GM12874 (cell line): ENCODE results near the gene SH3RF3.

Source experiments
- CTCF ChIP-seq: IDR thresholded peaks from 2 replicates; pipeline ENCODE4 v1.5.1; 2011; ENCODE audit warnings: low read depth, mild to moderate bottlenecking, control low read depth, low read length, moderate library complexity; ENCODE audit not compliant: insufficient read depth

Gene SH3RF3

GRCh38 chr2:109085912-109086742 lies 42.9 kb upstream of the SH3RF3 start:
- TF ChIP-seq CTCF: no peak

- no peak for TF ChIP-seq CTCF
Observed at GRCh38 chr2:109086743-109087020, 42.3 kb upstream of the SH3RF3 start.

- TF ChIP-seq CTCF: no peak
Observed at GRCh38 chr2:109087055-109087663, 41.8 kb upstream of the SH3RF3 start.

GRCh38 chr2:109089602-109090300 lies 39.3 kb upstream of the SH3RF3 start:
- TF ChIP-seq CTCF: no peak

- TF ChIP-seq CTCF: no peak
Observed at GRCh38 chr2:109091526-109091925, 37.5 kb upstream of the SH3RF3 start.

- TF ChIP-seq CTCF: no peak
Observed at GRCh38 chr2:109094144-109094543, 34.9 kb upstream of the SH3RF3 start.

- no peak for TF ChIP-seq CTCF
Observed at GRCh38 chr2:109098251-109098920, 30.6 kb upstream of the SH3RF3 start.
